GM03348 (cell line): ENCODE results near the gene EHMT2.
A peak's percentile ranks its signal among the peaks of the same experiment; 100 is the strongest.
"Not testable (repeated sequence)": the region's sequence is repeated elsewhere in the genome, so short reads cannot be mapped to it uniquely, and the experiment has no call there.

ENCODE experiments used
- DNase-seq: peaks from one replicate; pipeline ENCODE4 v3.0.0; 2012; ENCODE audit warnings: low spot score

The EHMT2 gene

GRCh38 chr6:31897612-31898382 is at the start of gene EHMT2:
Gene EHMT2 (minus strand): TSS chr6:31897698. CDS start chr6:31897677, 21 bp downstream.
- peak; percentile 96 for DNase-seq

- no peak for DNase-seq
These were observed 49.7 kb upstream of the EHMT2 start for GRCh38 chr6:31947070-31947675.

- DNase-seq = no peak
These were observed 48.9 kb upstream of the EHMT2 start for GRCh38 chr6:31946370-31946885.

GRCh38 chr6:31945507-31946369 is 48.2 kb upstream of the EHMT2 start, which contains the start of gene CFB:
Gene CFB (plus strand): TSS chr6:31946095. CDS start chr6:31946222, 127 bp downstream.
- peak; percentile 93 for DNase-seq

GRCh38 chr6:31945154-31945506 is 47.6 kb upstream of the EHMT2 start:
- DNase-seq = no peak

- DNase-seq = no peak
These were observed 46.2 kb upstream of the EHMT2 start for GRCh38 chr6:31943742-31944141.

GRCh38 chr6:31940256-31940664 is 42.8 kb upstream of the EHMT2 start:
- DNase-seq = peak; percentile 27

- DNase-seq = no peak
These were observed 38.3 kb upstream of the EHMT2 start for GRCh38 chr6:31935823-31936222.

GRCh38 chr6:31935021-31935420 is 37.5 kb upstream of the EHMT2 start:
- no peak for DNase-seq

GRCh38 chr6:31933537-31933936 is 36.0 kb upstream of the EHMT2 start:
- DNase-seq = no peak

GRCh38 chr6:31932137-31932536 is 34.6 kb upstream of the EHMT2 start:
- DNase-seq = not testable (repeated sequence)

- no peak for DNase-seq
These were observed 33.5 kb upstream of the EHMT2 start for GRCh38 chr6:31930962-31931361.

- no peak for DNase-seq
These were observed 31.1 kb upstream of the EHMT2 start for GRCh38 chr6:31928672-31928939.

- DNase-seq = no peak
These were observed 30.6 kb upstream of the EHMT2 start for GRCh38 chr6:31927863-31928671.

- DNase-seq = no peak
These were observed 29.9 kb upstream of the EHMT2 start, which contains the start of gene C2 for GRCh38 chr6:31927242-31927862. Gene C2 (plus strand): TSS chr6:31927717. CDS start chr6:31927753, 36 bp downstream.

GRCh38 chr6:31922942-31923341 is 25.4 kb upstream of the EHMT2 start:
- no peak for DNase-seq

- DNase-seq = no peak
These were observed 23.3 kb upstream of the EHMT2 start for GRCh38 chr6:31920811-31921210.

GRCh38 chr6:31919624-31920303 is 22.3 kb upstream of the EHMT2 start:
- no peak for DNase-seq

GRCh38 chr6:31918069-31918720 is 20.7 kb upstream of the EHMT2 start:
- no peak for DNase-seq

- no peak for DNase-seq
These were observed 18.3 kb upstream of the EHMT2 start for GRCh38 chr6:31915756-31916155.
